Naive thymus-derived CD4-positive, alpha-beta T cell (primary cell): ENCODE results near the gene TSPAN14. TPM values are rescaled to one million over a fixed set of nuclear protein-coding genes. Genes with fewer than 3 reads are reported as not detected.
"Not testable (repeated sequence)": the region's sequence is repeated elsewhere in the genome, so short reads cannot be mapped to it uniquely, and the experiment has no call there.

ENCODE experiments used
- ATAC-seq: fragments of 150-1000 bp; cut with Tn5 transposase; 2 replicates; pipeline ENCODE4 v1.10.0; 2021; ENCODE audit warnings: mild to moderate bottlenecking, moderate library complexity
- CTCF ChIA-PET: fragments of 350-600 bp; sonication (Branson Sonifier 250); formaldehyde crosslinking; loops from one replicate; lab custom pipeline; 2021; ENCODE audit warnings: antibody characterized with exemption; lab: Charles Lee
- POLR2A ChIA-PET: fragments of 350-600 bp; sonication (Branson Sonifier 250); formaldehyde crosslinking; loops from one replicate; lab custom pipeline; 2021; ENCODE audit warnings: antibody characterized with exemption, inconsistent platforms; lab: Charles Lee
- DNase-seq, 9 donors: peaks; one replicate each; pipeline versions ENCODE4 v3.0.0 to v3.0.0-alpha.2; 2020 to 2022; ENCODE audit warnings: mixed read lengths in 1 of 9
- H3K27ac ChIP-seq: one replicate; pipeline ENCODE4 v1.7.0; 2013; ENCODE audit warnings: mild to moderate bottlenecking, low read depth, low read length, moderate library complexity
- H3K27me3 ChIP-seq, 2 donors: one replicate each; pipeline ENCODE4 v1.7.0; 2013; ENCODE audit warnings: low read length in 2 of 2, mild to moderate bottlenecking in 2 of 2, moderate library complexity in 2 of 2; ENCODE audit not compliant: control insufficient read depth in 2 of 2, insufficient read depth in 2 of 2
- H3K36me3 ChIP-seq, 3 experiments: 1 replicate in 2 of 3; 2 replicates in 1 of 3; pipeline ENCODE4 v1.7.0; 2013; ENCODE audit warnings: low read length in 3 of 3, mild to moderate bottlenecking in 3 of 3, moderate library complexity in 1 of 3; ENCODE audit not compliant: insufficient read depth in 3 of 3, control insufficient read depth in 2 of 3
- H3K4me1 ChIP-seq, 2 donors: one replicate each; pipeline ENCODE4 v1.7.0; 2013; ENCODE audit warnings: low read length in 2 of 2, mild to moderate bottlenecking in 2 of 2, moderate library complexity in 1 of 2; ENCODE audit not compliant: control insufficient read depth in 2 of 2, insufficient read depth in 2 of 2
- H3K4me3 ChIP-seq: 2 replicates; pipeline ENCODE4 v1.7.0; 2013; ENCODE audit warnings: mild to moderate bottlenecking, low read length
- H3K9me3 ChIP-seq, 3 experiments: 1 replicate in 2 of 3; 2 replicates in 1 of 3; pipeline ENCODE4 v1.7.0; 2013; ENCODE audit warnings: low read length in 3 of 3; ENCODE audit not compliant: control insufficient read depth in 2 of 3
- H3K27ac Mint-ChIP-seq, 9 donors: one replicate each; pipeline ENCODE4 v1.8.0; 2020 to 2022; ENCODE audit warnings: mixed read lengths in 9 of 9, mild to moderate bottlenecking in 8 of 9, moderate library complexity in 5 of 9, inconsistent platforms in 2 of 9
- H3K27me3 Mint-ChIP-seq, 5 donors: one replicate each; pipeline ENCODE4 v1.8.0; 2021 to 2022; ENCODE audit warnings: mixed read lengths in 5 of 5, mild to moderate bottlenecking in 1 of 5
- H3K36me3 Mint-ChIP-seq, 5 donors: one replicate each; pipeline ENCODE4 v1.8.0; 2020 to 2022; ENCODE audit warnings: mixed read lengths in 5 of 5, mild to moderate bottlenecking in 3 of 5, inconsistent platforms in 1 of 5
- H3K4me1 Mint-ChIP-seq, 7 donors: one replicate each; pipeline ENCODE4 v1.8.0; 2020 to 2022; ENCODE audit warnings: mixed read lengths in 7 of 7, mild to moderate bottlenecking in 3 of 7, inconsistent platforms in 1 of 7
- H3K4me3 Mint-ChIP-seq, 10 donors: one replicate each; pipeline ENCODE4 v1.8.0; 2020 to 2022; ENCODE audit warnings: mild to moderate bottlenecking in 10 of 10, mixed read lengths in 10 of 10, moderate library complexity in 6 of 10, inconsistent platforms in 2 of 10
- H3K9me3 Mint-ChIP-seq, 11 donors: one replicate each; pipeline ENCODE4 v1.8.0; 2020 to 2022; ENCODE audit warnings: mixed read lengths in 11 of 11, mild to moderate bottlenecking in 4 of 11, inconsistent platforms in 1 of 11, moderate library complexity in 1 of 11
- intact Hi-C, 2 donors: fragments of 100-400 bp; cut with micrococcal nuclease; formaldehyde crosslinking; loops; one replicate each; pipeline ENCODE4 v1.15.1; 2023
- polyA plus RNA-seq, 2 donors: library from polyadenylated mRNA; unstranded; fragments of 300-500 nt; fragmentation: Illumina TruSeq; gene quantifications; one replicate each; pipeline ENCODE4 v1.2.3, GENCODE V29; 2021
- total RNA-seq, 6 experiments: library from RNA in 5 of 6; stranded (reverse) in 5 of 6; gene quantifications; 1 replicate in 5 of 6; 2 replicates in 1 of 6; pipeline ENCODE4 v1.2.3 and lab custom pipeline; 2021 to 2026

Gene TSPAN14
- total and polyA plus RNA-seq, 7 experiments from 2014 or later = 135 to 386 (median 161) TPM

GRCh38 chr10:80474941-80475340 is 20.8 kb downstream of the TSPAN14 start:
- H3K4me1 Mint-ChIP-seq = peaks cover 65 to 87% (median 81%) of the 10 kb centered on the region in 7 donors
- H3K27me3 Mint-ChIP-seq = no peaks in the 10 kb centered on the region
- peak overlapping the region in 8 of 9 donors; percentile 84 to 99 (median 92) for H3K27ac Mint-ChIP-seq
- intact Hi-C loops = no loop called here
- ChIA-PET POLR2A (interaction anchor here (1.2 to 24.7 kb wide), 6 partner anchors 9 to 97 kb away, joined by 3 to 608 read pairs (median 10); partner anchors contain the start of gene TSPAN14), CTCF (interaction anchor here (1.0 to 39.2 kb wide), 5 partner anchors 8 to 31 kb away, joined by 3 to 839 read pairs (median 9); no protein-coding TSS in a partner anchor)
- Histone ChIP-seq H3K27ac (peak overlapping the region; percentile 84), H3K4me1 (peaks cover 64 to 78% of the 10 kb centered on the region in 2 donors), H3K36me3 (peaks cover 0 to 64% (median 4%) of the 10 kb centered on the region in 3 experiments), H3K9me3 (no peaks in the 10 kb centered on the region), H3K27me3 (no peaks in the 10 kb centered on the region), H3K4me3 (no peak overlapping the region)
- peaks cover 11 to 62% (median 36%) of the 10 kb centered on the region in 5 donors for H3K36me3 Mint-ChIP-seq
- no peak for DNase-seq
- ATAC-seq = no peak
- peaks cover 0 to 13% (median 5%) of the 10 kb centered on the region in 11 donors for H3K9me3 Mint-ChIP-seq
- peak overlapping the region in 8 of 10 donors; percentile 5 to 98 (median 72) for H3K4me3 Mint-ChIP-seq

DNA sequence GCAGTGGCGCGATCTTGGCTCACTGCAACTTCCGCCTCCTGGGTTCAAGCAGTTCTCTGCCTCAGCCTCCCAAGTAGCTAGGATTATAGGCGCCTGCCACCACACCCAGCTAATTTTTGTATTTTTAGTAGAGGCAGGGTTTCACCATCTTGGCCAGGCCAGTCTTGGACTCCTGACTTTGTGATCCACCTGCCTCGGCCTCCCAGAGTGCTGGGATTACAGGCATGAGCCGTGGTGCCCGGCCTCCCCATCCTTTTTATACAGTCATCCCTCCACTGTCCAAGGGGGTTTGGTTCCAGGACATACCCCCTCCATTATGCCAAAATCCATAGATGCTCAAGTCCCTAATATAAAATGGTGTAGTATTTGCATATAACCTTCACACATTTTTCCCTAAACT is 21.5 kb downstream of the TSPAN14 start:
- H3K4me3 Mint-ChIP-seq = peak overlapping the region in 8 of 10 donors; percentile 16 to 98 (median 31)

GRCh38 chr10:80476685-80477084 is 22.6 kb downstream of the TSPAN14 start:
- peaks cover 56 to 87% (median 81%) of the 10 kb centered on the region in 7 donors for H3K4me1 Mint-ChIP-seq
- peaks cover 0 to 13% (median 5%) of the 10 kb centered on the region in 11 donors for H3K9me3 Mint-ChIP-seq
- H3K27me3 Mint-ChIP-seq = no peaks in the 10 kb centered on the region
- Histone ChIP-seq H3K9me3 (no peaks in the 10 kb centered on the region), H3K27me3 (no peaks in the 10 kb centered on the region), H3K4me3 (no peak overlapping the region), H3K4me1 (peaks cover 47 to 65% of the 10 kb centered on the region in 2 donors), H3K36me3 (peaks cover 0 to 53% (median 4%) of the 10 kb centered on the region in 3 experiments), H3K27ac (peak overlapping the region; percentile 18)
- H3K36me3 Mint-ChIP-seq = peaks cover 11 to 64% (median 40%) of the 10 kb centered on the region in 5 donors
- no peak for ATAC-seq
- no peak for DNase-seq
- H3K27ac Mint-ChIP-seq = peak overlapping the region in 7 of 9 donors; percentile 52 to 99 (median 80)
- intact Hi-C loops = loop anchor here in 1 of 2 donors (1.0 kb wide), 1 partner anchor 10 kb away; no protein-coding TSS in a partner anchor
- ChIA-PET CTCF (interaction anchor here (1.3 to 1.9 kb wide), 2 partner anchors 28 to 98 kb away, joined by 5 read pairs; no protein-coding TSS in a partner anchor), POLR2A (interaction anchor here (1.0 to 24.7 kb wide), 6 partner anchors 8 to 23 kb away, joined by 3 to 608 read pairs (median 14); partner anchors contain the start of gene TSPAN14)
- H3K4me3 Mint-ChIP-seq = peak overlapping the region in 6 of 10 donors; percentile 13 to 69 (median 46)

More for the DNA sequence above, 21.5 kb downstream of the TSPAN14 start:
- H3K9me3 ChIP-seq, H3K27me3 Mint-ChIP-seq, H3K4me3 ChIP-seq, ATAC-seq, intact Hi-C loops, DNase-seq, H3K27me3 ChIP-seq: not testable (repeated sequence)
- peaks cover 11 to 65% (median 42%) of the 10 kb centered on the region in 5 donors for H3K36me3 Mint-ChIP-seq
- Histone ChIP-seq H3K27ac (peak overlapping the region; percentile 84), H3K4me1 (peaks cover 57 to 71% of the 10 kb centered on the region in 2 donors), H3K36me3 (peaks cover 0 to 62% (median 4%) of the 10 kb centered on the region in 3 experiments)
- H3K4me1 Mint-ChIP-seq = peaks cover 58 to 87% (median 81%) of the 10 kb centered on the region in 7 donors
- H3K9me3 Mint-ChIP-seq = peaks cover 0 to 13% (median 5%) of the 10 kb centered on the region in 11 donors
- ChIA-PET CTCF (interaction anchor here (1.0 to 39.2 kb wide), 5 partner anchors 9 to 31 kb away, joined by 3 to 839 read pairs (median 9); no protein-coding TSS in a partner anchor), POLR2A (interaction anchor here (1.3 to 24.7 kb wide), 5 partner anchors 10 to 24 kb away, joined by 4 to 608 read pairs (median 14); partner anchors contain the start of gene TSPAN14)
- H3K27ac Mint-ChIP-seq = peak overlapping the region in 6 of 9 donors; percentile 81 to 99 (median 90)

- H3K4me3 ChIP-seq = no peak overlapping the region
- H3K4me1 ChIP-seq = peaks cover 44 to 64% of the 10 kb centered on the region in 2 donors
- ChIA-PET POLR2A (interaction anchor here (1.2 to 24.7 kb wide), 6 partner anchors 9 to 49 kb away, joined by 4 to 608 read pairs (median 14); partner anchors contain the start of gene TSPAN14), CTCF (interaction anchor here (1.4 to 1.9 kb wide), 2 partner anchors 9 to 99 kb away, joined by 5 to 7 read pairs; no protein-coding TSS in a partner anchor)
- no peaks in the 10 kb centered on the region for H3K27me3 ChIP-seq
- H3K27ac ChIP-seq = peak overlapping the region; percentile 18
- no peak for DNase-seq
- H3K36me3 ChIP-seq = peaks cover under 1 to 43% (median 4%) of the 10 kb centered on the region in 3 experiments
- Mint-ChIP-seq H3K36me3 (peaks cover 11 to 61% (median 35%) of the 10 kb centered on the region in 5 donors), H3K27ac (peak overlapping the region; percentile 26 to 99 (median 81)), H3K4me1 (peaks cover 49 to 87% (median 76%) of the 10 kb centered on the region in 7 donors), H3K9me3 (peaks cover 0 to 13% (median 5%) of the 10 kb centered on the region in 11 donors), H3K27me3 (no peaks in the 10 kb centered on the region), H3K4me3 (peak overlapping the region in 7 of 10 donors; percentile 0 to 57 (median 26))
- H3K9me3 ChIP-seq = no peaks in the 10 kb centered on the region
- peak; percentile 50 for ATAC-seq
- intact Hi-C loops = loop anchor here in 1 of 2 donors (1.0 kb wide), 1 partner anchor 8 kb away; no protein-coding TSS in a partner anchor
Observed at GRCh38 chr10:80477813-80478212, 23.7 kb downstream of the TSPAN14 start.

GRCh38 chr10:80480373-80480772 is 26.3 kb downstream of the TSPAN14 start:
- H3K4me1 Mint-ChIP-seq = peaks cover 43 to 87% (median 71%) of the 10 kb centered on the region in 7 donors
- ATAC-seq, intact Hi-C loops, CTCF ChIA-PET, H3K27me3 ChIP-seq, H3K4me3 ChIP-seq, DNase-seq, H3K27ac ChIP-seq, H3K27me3 Mint-ChIP-seq, H3K9me3 ChIP-seq: not testable (repeated sequence)
- peaks cover 41 to 63% of the 10 kb centered on the region in 2 donors for H3K4me1 ChIP-seq
- POLR2A ChIA-PET = interaction anchor here (13.3 to 14.6 kb wide), 2 partner anchors 14 to 21 kb away, joined by 182 to 608 read pairs; no protein-coding TSS in a partner anchor
- H3K36me3 Mint-ChIP-seq = peaks cover 11 to 59% (median 30%) of the 10 kb centered on the region in 5 donors
- H3K27ac Mint-ChIP-seq = peak overlapping the region; percentile 54 to 88 (median 77)
- peaks cover 4 to 23% (median 7%) of the 10 kb centered on the region in 3 experiments for H3K36me3 ChIP-seq
- H3K4me3 Mint-ChIP-seq = peak overlapping the region in 4 of 10 donors; percentile 21 to 75 (median 46)
- H3K9me3 Mint-ChIP-seq = peaks cover 0 to 13% (median 5%) of the 10 kb centered on the region in 11 donors

- Histone ChIP-seq H3K4me1 (peaks cover 46 to 66% of the 10 kb centered on the region in 2 donors), H3K9me3 (no peaks in the 10 kb centered on the region), H3K27ac (no peak overlapping the region), H3K27me3 (no peaks in the 10 kb centered on the region), H3K36me3 (peaks cover 4 to 20% (median 7%) of the 10 kb centered on the region in 3 experiments), H3K4me3 (no peak overlapping the region)
- CTCF ChIA-PET = interaction anchor here (1.6 kb wide), 1 partner anchor 24 kb away, joined by 5 read pairs; no protein-coding TSS in a partner anchor
- ATAC-seq = no peak
- Mint-ChIP-seq H3K4me3 (peak overlapping the region in 7 of 10 donors; percentile 16 to 81 (median 48)), H3K4me1 (peaks cover 48 to 87% (median 71%) of the 10 kb centered on the region in 7 donors), H3K27me3 (no peaks in the 10 kb centered on the region), H3K9me3 (peaks cover 0 to 13% (median 5%) of the 10 kb centered on the region in 11 donors), H3K27ac (peak overlapping the region in 8 of 9 donors; percentile 54 to 99 (median 78)), H3K36me3 (peaks cover 11 to 60% (median 30%) of the 10 kb centered on the region in 5 donors)
- POLR2A ChIA-PET = interaction anchor here (13.3 to 14.6 kb wide), 2 partner anchors 14 to 20 kb away, joined by 182 to 608 read pairs; no protein-coding TSS in a partner anchor
- intact Hi-C loops = no loop called here
- DNase-seq = no peak
Observed at GRCh38 chr10:80480852-80481251, 26.7 kb downstream of the TSPAN14 start.
